Stimulated activated naive CD8-positive, alpha-beta T cell treated with anti-CD3 and anti-CD28 coated beads, Interleukin-15, amount 100 ng/mL, for 72 hours (primary cell): ENCODE measurements around the gene MTMR10.

Experiments used
- ATAC-seq: fragments of 150-1000 bp; cut with Tn5 transposase; 2 replicates; pipeline ENCODE4 v1.10.0; 2021; ENCODE audit warnings: mild to moderate bottlenecking, moderate library complexity
- DNase-seq, 2 donors: peaks; one replicate each; pipeline ENCODE4 v3.0.0; 2021 to 2022
- H3K27ac Mint-ChIP-seq, 2 donors: one replicate each; pipeline ENCODE4 v1.8.0; 2022; ENCODE audit warnings: mild to moderate bottlenecking in 2 of 2, mixed read lengths in 2 of 2, moderate library complexity in 2 of 2
- H3K27me3 Mint-ChIP-seq: one replicate; pipeline ENCODE4 v1.8.0; 2022; ENCODE audit warnings: mixed read lengths
- H3K4me1 Mint-ChIP-seq: one replicate; pipeline ENCODE4 v1.8.0; 2022; ENCODE audit warnings: mild to moderate bottlenecking, mixed read lengths
- H3K4me3 Mint-ChIP-seq, 2 donors: one replicate each; pipeline ENCODE4 v1.8.0; 2022; ENCODE audit warnings: mild to moderate bottlenecking in 2 of 2, mixed read lengths in 2 of 2, moderate library complexity in 1 of 2
- H3K9me3 Mint-ChIP-seq, 2 donors: one replicate each; pipeline ENCODE4 v1.8.0; 2022; ENCODE audit warnings: mixed read lengths in 2 of 2

Gene MTMR10

GRCh38 chr15:30922480-30923311, 68.7 kb downstream of the MTMR10 start:
- peak overlapping the region in 1 of 2 donors; percentile 24 for H3K27ac Mint-ChIP-seq
- no peaks in the 10 kb centered on the region for H3K9me3 Mint-ChIP-seq
- no peaks in the 10 kb centered on the region for H3K4me1 Mint-ChIP-seq
- no peak overlapping the region for H3K4me3 Mint-ChIP-seq
- no peak for DNase-seq
- no peaks in the 10 kb centered on the region for H3K27me3 Mint-ChIP-seq
- ATAC-seq, result no peak

GRCh38 chr15:30921781-30922479, 69.5 kb downstream of the MTMR10 start:
- Mint-ChIP-seq H3K27me3 (no peaks in the 10 kb centered on the region), H3K4me1 (no peaks in the 10 kb centered on the region), H3K4me3 (no peak overlapping the region), H3K9me3 (no peaks in the 10 kb centered on the region), H3K27ac (no peak overlapping the region)
- no peak for DNase-seq
- no peak for ATAC-seq

GRCh38 chr15:30921106-30921505, 70.3 kb downstream of the MTMR10 start:
- H3K27ac Mint-ChIP-seq, result peak overlapping the region in 1 of 2 donors; percentile 81
- no peak for ATAC-seq

GRCh38 chr15:30919877-30920550, 71.4 kb downstream of the MTMR10 start:
- ATAC-seq, result no peak
- Mint-ChIP-seq H3K4me3 (no peak overlapping the region), H3K4me1 (no peaks in the 10 kb centered on the region), H3K9me3 (no peaks in the 10 kb centered on the region), H3K27me3 (no peaks in the 10 kb centered on the region), H3K27ac (peak overlapping the region in 1 of 2 donors; percentile 31)
- no peak for DNase-seq

More at GRCh38 chr15:30921106-30921505, 70.3 kb downstream of the MTMR10 start:
- no peak for DNase-seq
- Mint-ChIP-seq H3K4me3 (no peak overlapping the region), H3K9me3 (no peaks in the 10 kb centered on the region), H3K27me3 (no peaks in the 10 kb centered on the region), H3K4me1 (no peaks in the 10 kb centered on the region)

- Mint-ChIP-seq H3K27me3 (no peaks in the 10 kb centered on the region), H3K4me1 (no peaks in the 10 kb centered on the region), H3K27ac (peak overlapping the region in 1 of 2 donors; percentile 16), H3K4me3 (no peak overlapping the region), H3K9me3 (no peaks in the 10 kb centered on the region)
- DNase-seq (no peak), ATAC-seq (no peak)
Observed at GRCh38 chr15:30918366-30918765, 73.1 kb downstream of the MTMR10 start.

GRCh38 chr15:30917675-30918074, 73.8 kb downstream of the MTMR10 start:
- no peaks in the 10 kb centered on the region for H3K9me3 Mint-ChIP-seq
- DNase-seq (no peak), ATAC-seq (no peak)
- no peak overlapping the region for H3K27ac Mint-ChIP-seq
- no peaks in the 10 kb centered on the region for H3K27me3 Mint-ChIP-seq
- no peaks in the 10 kb centered on the region for H3K4me1 Mint-ChIP-seq
- no peak overlapping the region for H3K4me3 Mint-ChIP-seq

- Mint-ChIP-seq H3K4me1 (no peaks in the 10 kb centered on the region), H3K9me3 (no peaks in the 10 kb centered on the region), H3K4me3 (no peak overlapping the region), H3K27me3 (no peaks in the 10 kb centered on the region), H3K27ac (peak overlapping the region in 1 of 2 donors; percentile 0)
- ATAC-seq, result no peak
- no peak for DNase-seq
Observed at GRCh38 chr15:30917013-30917412, 74.4 kb downstream of the MTMR10 start.

- no peak overlapping the region for H3K27ac Mint-ChIP-seq
- ATAC-seq, result no peak
- H3K4me1 Mint-ChIP-seq, result no peaks in the 10 kb centered on the region
- H3K27me3 Mint-ChIP-seq, result no peaks in the 10 kb centered on the region
- no peak overlapping the region for H3K4me3 Mint-ChIP-seq
- no peaks in the 10 kb centered on the region for H3K9me3 Mint-ChIP-seq
- DNase-seq, result no peak
Observed at GRCh38 chr15:30913761-30914160, 77.7 kb downstream of the MTMR10 start.

GRCh38 chr15:30906366-30906765, 85.1 kb downstream of the MTMR10 start:
- H3K4me3 Mint-ChIP-seq, result no peak overlapping the region
- H3K27me3 Mint-ChIP-seq, result no peaks in the 10 kb centered on the region
- peaks cover 43% of the 10 kb centered on the region for H3K4me1 Mint-ChIP-seq
- ATAC-seq (no peak), DNase-seq (no peak)
- H3K9me3 Mint-ChIP-seq, result no peaks in the 10 kb centered on the region
- no peak overlapping the region for H3K27ac Mint-ChIP-seq

- no peak overlapping the region for H3K27ac Mint-ChIP-seq
- no peak for DNase-seq
- no peaks in the 10 kb centered on the region for H3K27me3 Mint-ChIP-seq
- ATAC-seq, result no peak
- no peak overlapping the region for H3K4me3 Mint-ChIP-seq
- H3K9me3 Mint-ChIP-seq, result no peaks in the 10 kb centered on the region
- H3K4me1 Mint-ChIP-seq, result peaks cover 43% of the 10 kb centered on the region
Observed at GRCh38 chr15:30905821-30906220, 85.6 kb downstream of the MTMR10 start.

GRCh38 chr15:30904812-30905211, 86.6 kb downstream of the MTMR10 start:
- ATAC-seq (no peak), DNase-seq (no peak)
- Mint-ChIP-seq H3K4me3 (peak overlapping the region in 1 of 2 donors; percentile 95), H3K27ac (no peak overlapping the region), H3K9me3 (no peaks in the 10 kb centered on the region), H3K27me3 (no peaks in the 10 kb centered on the region), H3K4me1 (peaks cover 43% of the 10 kb centered on the region)

- H3K27me3 Mint-ChIP-seq, result no peaks in the 10 kb centered on the region
- H3K4me3 Mint-ChIP-seq, result peak within 1 kb of the TSS; percentile 95 to 96
- ATAC-seq, result peak; percentile 94
- peaks cover 43% of the 10 kb centered on the region for H3K4me1 Mint-ChIP-seq
- DNase-seq, result peak; percentile 78 to 84
- peak within 1 kb of the TSS; percentile 93 to 95 for H3K27ac Mint-ChIP-seq
- no peaks in the 10 kb centered on the region for H3K9me3 Mint-ChIP-seq
Observed at GRCh38 chr15:30903497-30904187, 87.8 kb downstream of the MTMR10 start, which contains the start of gene FAN1. Gene FAN1, plus strand, starts transcription at chr15:30903915. Its CDS starts 749 bp downstream, at chr15:30904664.

- DNase-seq (no peak), ATAC-seq (no peak)
- H3K4me1 Mint-ChIP-seq, result peaks cover 43% of the 10 kb centered on the region
- no peaks in the 10 kb centered on the region for H3K27me3 Mint-ChIP-seq
- no peak overlapping the region for H3K4me3 Mint-ChIP-seq
- no peaks in the 10 kb centered on the region for H3K9me3 Mint-ChIP-seq
- no peak overlapping the region for H3K27ac Mint-ChIP-seq
Observed at GRCh38 chr15:30901889-30902288, 89.5 kb downstream of the MTMR10 start.

GRCh38 chr15:30896211-30896606, 95.2 kb downstream of the MTMR10 start:
- ATAC-seq, result no peak
- Mint-ChIP-seq H3K9me3 (no peaks in the 10 kb centered on the region), H3K27ac (no peak overlapping the region), H3K27me3 (no peaks in the 10 kb centered on the region), H3K4me1 (no peaks in the 10 kb centered on the region), H3K4me3 (no peak overlapping the region)
- DNase-seq, result no peak

GRCh38 chr15:30895461-30896210, 95.8 kb downstream of the MTMR10 start:
- Mint-ChIP-seq H3K4me1 (no peaks in the 10 kb centered on the region), H3K4me3 (no peak overlapping the region), H3K27ac (no peak overlapping the region), H3K27me3 (no peaks in the 10 kb centered on the region), H3K9me3 (no peaks in the 10 kb centered on the region)
- ATAC-seq, result no peak
- no peak for DNase-seq
